ENCODE results near the gene OPCML. TPM values are rescaled to one million over a fixed set of nuclear protein-coding genes. Genes with fewer than 3 reads are reported as not detected.
A peak's percentile ranks its signal among the peaks of the same experiment; 100 is the strongest.

OPCML gene
- total RNA-seq, 1 donor from 2014 or later: 0.61 TPM

- no peak overlapping the region for H3K27ac Mint-ChIP-seq (ENCODE audit: unreplicated experiment)
- no peak overlapping the region for H3K4me3 Mint-ChIP-seq (ENCODE audit: unreplicated experiment)
- H3K27me3 Mint-ChIP-seq (ENCODE audit: unreplicated experiment): no peaks in the 10 kb centered on the region
- no peak for TF ChIP-seq CTCF (IDR thresholded peaks at IDR 0.05; ENCODE audit: partially characterized antibody, unreplicated experiment)
- peaks cover 2% of the 10 kb centered on the region for H3K4me1 Mint-ChIP-seq (ENCODE audit: low read depth, unreplicated experiment)
- no peaks in the 10 kb centered on the region for H3K36me3 Mint-ChIP-seq (ENCODE audit: unreplicated experiment)
- H3K9me3 Mint-ChIP-seq (ENCODE audit: unreplicated experiment): no peaks in the 10 kb centered on the region
- DNase-seq: no peak
Observed at GRCh38 chr11:133072858-133073582, 459.3 kb downstream of the OPCML start.

- Mint-ChIP-seq H3K27ac (ENCODE audit: unreplicated experiment) (no peak overlapping the region), H3K4me1 (ENCODE audit: low read depth, unreplicated experiment) (peaks cover 2% of the 10 kb centered on the region), H3K36me3 (ENCODE audit: unreplicated experiment) (no peaks in the 10 kb centered on the region), H3K4me3 (ENCODE audit: unreplicated experiment) (no peak overlapping the region), H3K9me3 (ENCODE audit: unreplicated experiment) (no peaks in the 10 kb centered on the region), H3K27me3 (ENCODE audit: unreplicated experiment) (peaks cover 2% of the 10 kb centered on the region)
- no peak for TF ChIP-seq CTCF (IDR thresholded peaks at IDR 0.05; ENCODE audit: partially characterized antibody, unreplicated experiment)
- DNase-seq: no peak
Observed at GRCh38 chr11:133072378-133072777, 459.9 kb downstream of the OPCML start.

DNA sequence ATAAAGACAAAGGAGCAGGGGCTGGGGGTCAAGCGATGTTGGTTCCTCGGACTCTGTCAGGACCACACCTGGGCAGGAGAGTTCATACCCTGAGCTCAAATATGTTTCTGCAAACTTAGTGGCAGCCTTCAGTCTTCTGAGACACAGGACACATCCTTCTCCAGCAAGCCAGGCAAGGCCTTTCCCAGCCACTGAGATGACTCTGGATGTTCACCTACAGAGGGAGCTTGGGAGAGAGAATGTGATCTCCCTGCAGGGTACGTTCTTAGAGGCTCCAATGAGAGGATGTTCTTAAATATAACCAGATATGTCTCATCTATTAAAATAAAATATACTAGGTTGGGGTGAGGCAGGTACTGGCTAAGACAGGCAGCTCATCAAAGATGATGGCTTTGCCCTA, 461.5 kb downstream of the OPCML start:
- no peak for DNase-seq
- no peak overlapping the region for H3K4me3 Mint-ChIP-seq (ENCODE audit: unreplicated experiment)
- peaks cover 4% of the 10 kb centered on the region for H3K27me3 Mint-ChIP-seq (ENCODE audit: unreplicated experiment)
- no peak for TF ChIP-seq CTCF (IDR thresholded peaks at IDR 0.05; ENCODE audit: partially characterized antibody, unreplicated experiment)
- H3K4me1 Mint-ChIP-seq (ENCODE audit: low read depth, unreplicated experiment): peaks cover 2% of the 10 kb centered on the region
- H3K27ac Mint-ChIP-seq (ENCODE audit: unreplicated experiment): peak overlapping the region; percentile 22
- peaks cover 3% of the 10 kb centered on the region for H3K9me3 Mint-ChIP-seq (ENCODE audit: unreplicated experiment)
- H3K36me3 Mint-ChIP-seq (ENCODE audit: unreplicated experiment): no peaks in the 10 kb centered on the region

- Mint-ChIP-seq H3K4me1 (ENCODE audit: low read depth, unreplicated experiment) (peaks cover 2% of the 10 kb centered on the region), H3K36me3 (ENCODE audit: unreplicated experiment) (no peaks in the 10 kb centered on the region), H3K27me3 (ENCODE audit: unreplicated experiment) (peaks cover 4% of the 10 kb centered on the region), H3K9me3 (ENCODE audit: unreplicated experiment) (peaks cover 3% of the 10 kb centered on the region), H3K27ac (ENCODE audit: unreplicated experiment) (no peak overlapping the region), H3K4me3 (ENCODE audit: unreplicated experiment) (no peak overlapping the region)
- TF ChIP-seq CTCF (IDR thresholded peaks at IDR 0.05; ENCODE audit: partially characterized antibody, unreplicated experiment): no peak
- no peak for DNase-seq
Observed at GRCh38 chr11:133070021-133070713, 462.1 kb downstream of the OPCML start.
